ENCODE data around the gene MCAM. TPM values are rescaled to one million over a fixed set of nuclear protein-coding genes. Genes with fewer than 3 reads are reported as not detected.

The MCAM gene

Small RNA genes lying within 50 kb of the gene (small RNA-seq; reads per million reads assigned to genes)
- gene RF01225 (ENCODE audit: insufficient read depth), result not detected
- gene RNU6-262P (ENCODE audit: insufficient read depth), result not detected
